ENCODE results near the gene CRACR2B. TPM values are rescaled to one million over a fixed set of nuclear protein-coding genes. Genes with fewer than 3 reads are reported as not detected.

CRACR2B gene
- total RNA-seq, 6 donors from 2014 or later = 29.0 to 157 (median 41.4) TPM

- Histone ChIP-seq H3K4me1 (peaks cover 26 to 48% (median 29%) of the 10 kb centered on the region in 4 donors), H3K27me3 (peaks cover 0 to 3% (median under 1%) of the 10 kb centered on the region in 4 donors), H3K36me3 (peaks cover 3 to 32% (median 21%) of the 10 kb centered on the region in 4 donors), H3K27ac (peak overlapping the region; percentile 80 to 91 (median 88)), H3K4me3 (peak overlapping the region; percentile 56 to 84 (median 80)), H3K9me3 (no peaks in the 10 kb centered on the region)
- 51 to 64% methylated on average over 19 to 36 of the region's 38 CpGs for WGBS, 2 donors
- TF ChIP-seq CTCF (IDR thresholded peaks at IDR 0.05) (no peak), POLR2AphosphoS5 (IDR thresholded peaks at IDR 0.05) (no peak), EP300 (IDR thresholded peaks at IDR 0.05) (no peak), POLR2A (IDR thresholded peaks at IDR 0.05) (no peak)
- DNase-seq = peak; percentile 71 to 86
- no peak for ATAC-seq (ENCODE audit: low FRiP score in 2 of 2)
Measured at GRCh38 chr11:794766-795633, 32.7 kb upstream of the CRACR2B start.

- Histone ChIP-seq H3K4me3 (peak overlapping the region; percentile 56 to 84 (median 80)), H3K36me3 (peaks cover 3 to 36% (median 24%) of the 10 kb centered on the region in 4 donors), H3K27ac (peak overlapping the region; percentile 80 to 91 (median 88)), H3K27me3 (no peaks in the 10 kb centered on the region), H3K9me3 (no peaks in the 10 kb centered on the region), H3K4me1 (peaks cover 26 to 46% (median 29%) of the 10 kb centered on the region in 4 donors)
- DNase-seq = peak; percentile 86 to 89
- ATAC-seq (ENCODE audit: low FRiP score in 2 of 2) = peak; percentile 78 to 87
- TF ChIP-seq CTCF (IDR thresholded peaks at IDR 0.05) (no peak), POLR2AphosphoS5 (IDR thresholded peaks at IDR 0.05) (peak; percentile 22 to 72), POLR2A (IDR thresholded peaks at IDR 0.05) (peak in 1 of 4 donors; percentile 65), EP300 (IDR thresholded peaks at IDR 0.05) (no peak)
- 0 to 2% methylated on average over 5 to 15 of the region's 26 CpGs for whole genome bisulfite sequencing, 2 donors
Measured at GRCh38 chr11:795634-796564, 31.8 kb upstream of the CRACR2B start.

- Histone ChIP-seq H3K4me1 (peaks cover 26 to 46% (median 29%) of the 10 kb centered on the region in 4 donors), H3K4me3 (peak overlapping the region; percentile 78 to 84 (median 80)), H3K27me3 (no peaks in the 10 kb centered on the region), H3K9me3 (no peaks in the 10 kb centered on the region), H3K27ac (peak overlapping the region; percentile 80 to 91 (median 88)), H3K36me3 (peaks cover 0 to 35% (median 20%) of the 10 kb centered on the region in 4 donors)
- DNase-seq = peak in 1 of 2 donors; percentile 59
- no peak for ATAC-seq (ENCODE audit: low FRiP score in 2 of 2)
- 24 to 27% methylated on average over 5 to 9 of the region's 18 CpGs for WGBS, 2 donors
- no peak for TF ChIP-seq EP300 (IDR thresholded peaks at IDR 0.05)
- no peak for TF ChIP-seq POLR2AphosphoS5 (IDR thresholded peaks at IDR 0.05)
- TF ChIP-seq CTCF (IDR thresholded peaks at IDR 0.05) = no peak
- no peak for TF ChIP-seq POLR2A (IDR thresholded peaks at IDR 0.05)
Measured at GRCh38 chr11:796565-797295, 31.0 kb upstream of the CRACR2B start.

All from upper lobe of left lung (tissue), 6 donors.